SK-N-MC (cell line): ENCODE results near the gene EDDM13.

ENCODE experiments used
- EZH2 ChIP-seq: fragments of 200-600 bp; sonication (generic); IDR thresholded peaks from one replicate; pipeline ENCODE4 v1.6.1; 2017; ENCODE audit warnings: antibody characterized with exemption
- FOXP2 ChIP-seq: optimal IDR thresholded peaks from 2 replicates; pipeline ENCODE3; 2011; ENCODE audit warnings: mild to moderate bottlenecking, moderate library complexity; ENCODE audit not compliant: insufficient read depth; ENCODE audit errors: extremely low read length, control extremely low read depth
- POLR2AphosphoS5 ChIP-seq: IDR thresholded peaks from 2 replicates; pipeline ENCODE4 v1.6.1; 2012; ENCODE audit warnings: mild to moderate bottlenecking, low read depth, low read length, borderline replicate concordance

DNA sequence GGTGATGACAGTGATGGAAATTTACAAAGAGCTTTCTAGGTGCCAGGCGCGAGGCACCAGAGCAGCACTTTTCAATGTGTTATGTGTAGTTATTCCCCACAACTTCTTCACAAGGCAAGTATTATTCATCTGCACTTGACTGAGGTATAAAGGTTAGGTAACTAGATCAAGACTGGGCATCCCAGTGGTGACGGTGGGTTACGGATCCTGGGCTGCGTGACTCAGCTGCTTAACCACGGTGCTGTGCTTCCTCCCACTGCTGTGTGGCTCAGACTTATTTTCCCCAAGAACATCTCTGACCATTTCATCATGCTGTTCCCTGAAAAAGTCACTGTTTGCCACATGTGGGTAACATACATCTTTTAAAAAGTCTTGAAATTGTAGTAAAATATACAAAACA, 19.3 kb downstream of the EDDM13 start:
- no peak for TF ChIP-seq POLR2AphosphoS5
- no peak for TF ChIP-seq EZH2
- no peak for TF ChIP-seq FOXP2
